Stimulated activated CD4-positive, alpha-beta T cell treated with anti-CD3 and anti-CD28 coated beads, Interleukin-12 subunit alpha, Interleukin-12 subunit beta, amount 100 ng/mL, for 48 hours (primary cell): ENCODE measurements around the gene GAL3ST3.
A peak's percentile ranks its signal among the peaks of the same experiment; 100 is the strongest.

Experiments
- DNase-seq, 3 donors: peaks; one replicate each; pipeline ENCODE4 v3.0.0-alpha.2; 2020; ENCODE audit warnings: low read depth in 2 of 3, low spot score in 1 of 3

The GAL3ST3 gene

DNA sequence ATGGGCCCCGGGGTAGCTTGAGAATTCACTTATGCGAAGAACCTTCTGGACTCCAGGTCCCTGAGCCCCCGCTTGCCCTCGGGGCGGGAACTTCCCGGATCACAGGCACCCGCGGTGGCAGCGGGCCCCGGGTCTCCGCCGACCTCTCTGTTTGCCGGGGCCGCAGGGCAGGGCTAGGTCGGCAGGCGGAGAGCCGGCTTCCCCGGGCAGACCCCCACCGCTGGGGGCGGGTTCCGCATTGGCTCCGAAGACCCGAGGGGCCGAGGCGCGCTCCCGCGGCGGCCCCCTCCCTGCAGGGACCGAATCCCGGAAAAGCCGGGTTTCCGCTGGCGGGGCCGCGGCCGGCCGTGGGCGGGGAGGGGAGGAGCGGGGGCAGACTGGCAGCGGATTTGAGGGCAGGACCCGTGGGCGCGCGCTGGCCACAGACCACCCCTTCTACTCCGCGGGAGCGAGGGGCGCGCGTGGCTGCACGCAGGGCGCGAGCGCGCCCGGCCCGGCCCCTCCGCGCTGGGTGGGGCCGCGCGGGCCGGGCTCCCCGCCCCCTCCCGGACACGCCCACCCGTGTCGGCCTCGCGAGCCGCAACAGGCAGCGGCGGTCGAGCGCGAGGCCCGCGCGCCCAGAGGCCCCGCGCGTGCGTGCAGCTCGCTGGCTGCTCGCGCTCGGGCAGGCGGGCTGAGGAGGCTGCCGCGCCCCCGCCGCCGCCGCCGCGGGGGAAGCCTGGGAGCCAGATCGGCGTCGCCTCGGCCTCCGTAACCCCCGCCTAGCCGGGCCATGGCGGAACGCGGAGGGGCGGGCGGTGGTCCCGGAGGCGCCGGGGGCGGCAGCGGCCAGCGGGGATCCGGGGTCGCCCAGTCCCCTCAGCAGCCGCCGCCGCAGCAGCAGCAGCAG lies 21.0 kb upstream of the GAL3ST3 start, which contains the start of gene PACS1:
PACS1 (plus strand) TSS at position 558 of the 889 bp plus-strand sequence; CDS start at position 773, 215 bp downstream.
- peak in 1 of 3 donors; percentile 69 for DNase-seq

DNA sequence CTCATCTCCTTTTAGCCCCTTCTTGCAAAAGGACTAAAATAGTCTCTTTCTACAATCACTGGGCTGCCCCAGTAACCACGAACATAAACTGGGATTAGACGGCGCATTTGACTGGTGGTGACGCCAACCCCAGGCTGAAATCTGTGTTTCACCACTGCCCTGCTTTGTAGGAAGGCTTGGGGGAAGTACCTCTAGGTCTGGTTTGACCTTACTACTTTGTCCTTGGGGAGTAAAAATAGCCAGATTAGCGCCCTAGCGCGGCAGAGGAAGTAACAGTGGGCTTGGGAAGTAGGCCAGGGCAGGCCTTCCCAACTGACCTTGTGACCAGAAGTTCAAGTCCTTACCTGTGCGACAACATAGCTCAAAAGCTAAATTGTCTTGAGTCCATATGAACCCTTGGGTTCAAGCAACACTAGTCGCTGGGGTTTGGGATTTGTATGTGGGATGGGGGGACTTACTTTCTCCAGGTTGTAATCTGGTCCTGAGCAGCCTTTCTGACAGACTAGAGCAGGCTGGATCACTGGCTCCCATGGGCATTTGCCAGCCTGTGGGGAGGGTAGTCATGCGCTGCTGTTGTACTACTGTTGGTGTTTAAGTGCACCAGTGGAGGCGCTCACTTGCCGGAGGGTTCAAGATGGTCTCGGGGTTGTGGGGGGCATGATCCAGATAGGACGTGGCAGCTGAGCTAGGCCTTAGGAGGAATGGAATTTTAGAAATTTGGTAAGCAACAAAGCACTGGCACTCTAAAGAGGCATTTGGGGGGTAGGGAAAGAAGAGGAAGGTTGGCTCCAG lies 20.2 kb upstream of the GAL3ST3 start:
- no peak for DNase-seq

DNA sequence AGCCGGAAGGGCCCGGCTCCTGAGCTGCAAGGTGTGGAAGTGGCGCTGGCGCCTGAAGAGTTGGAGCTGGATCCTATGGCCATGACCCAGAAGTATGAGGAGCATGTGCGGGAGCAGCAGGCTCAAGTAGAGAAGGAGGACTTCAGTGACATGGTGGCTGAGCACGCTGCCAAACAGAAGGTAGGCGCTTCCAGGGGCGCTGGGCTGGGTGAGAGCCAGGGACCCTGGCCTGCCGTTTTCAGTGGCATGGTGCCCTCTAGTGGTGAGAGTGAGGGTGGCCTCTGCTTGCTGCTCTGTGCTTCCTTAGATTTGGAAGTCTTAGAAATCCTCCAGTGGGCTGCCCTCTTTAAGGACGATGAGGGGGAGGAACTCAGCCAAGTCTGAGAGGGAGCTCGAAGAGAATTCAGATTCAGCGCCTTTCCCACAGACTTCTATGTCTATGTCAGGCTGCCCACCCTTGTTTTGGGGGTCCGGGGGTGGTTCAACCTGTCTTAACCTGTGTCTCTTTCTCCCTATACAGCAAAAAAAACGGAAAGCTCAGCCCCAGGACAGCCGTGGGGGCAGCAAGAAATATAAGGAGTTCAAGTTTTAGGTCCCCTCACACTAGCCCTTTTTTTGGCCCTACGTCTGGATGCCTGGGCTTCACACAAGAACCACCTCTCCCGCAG lies 19.3 kb upstream of the GAL3ST3 start:
- DNase-seq: peak; percentile 62 to 81 (median 70)

DNA sequence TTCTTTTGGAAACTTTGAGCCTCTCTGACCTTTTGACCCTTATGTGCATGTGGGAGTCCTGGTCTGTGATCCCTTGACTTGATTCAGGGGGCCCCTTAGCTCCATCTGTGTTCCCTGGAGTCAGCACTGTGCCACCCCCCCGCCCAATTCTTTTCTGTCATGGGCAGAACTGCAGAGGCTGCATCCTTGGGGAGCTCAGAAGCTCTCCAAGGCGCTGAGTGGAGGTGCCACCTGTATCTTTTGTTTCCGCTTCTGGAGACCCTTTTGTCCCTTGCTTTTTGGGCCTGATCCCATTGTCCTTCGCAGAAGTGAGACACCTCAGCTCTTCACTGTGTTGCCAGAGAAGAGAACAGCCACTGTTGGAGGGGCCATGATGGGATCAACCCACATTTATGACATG lies 18.7 kb upstream of the GAL3ST3 start:
- DNase-seq: no peak

DNA sequence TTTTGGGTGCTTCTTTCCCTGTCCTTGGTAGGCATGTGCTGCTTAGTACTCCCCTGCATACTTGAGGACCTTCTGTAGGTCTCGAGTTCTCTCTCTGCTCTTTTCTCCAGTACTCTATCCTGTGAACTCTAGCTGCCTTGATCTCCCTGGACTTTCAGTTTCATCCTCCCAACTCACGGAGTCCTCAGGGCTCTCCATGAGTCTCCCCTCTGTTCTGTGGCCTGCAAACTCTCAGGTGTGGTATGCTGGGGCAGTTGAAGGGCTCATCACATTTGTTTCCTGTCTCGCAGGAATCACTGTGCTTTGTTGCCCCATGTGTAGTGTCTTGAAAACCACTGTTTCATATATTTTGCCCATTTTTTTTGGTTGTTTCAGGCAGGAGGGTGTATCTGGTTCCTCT lies 17.8 kb upstream of the GAL3ST3 start:
- DNase-seq: no peak

DNA sequence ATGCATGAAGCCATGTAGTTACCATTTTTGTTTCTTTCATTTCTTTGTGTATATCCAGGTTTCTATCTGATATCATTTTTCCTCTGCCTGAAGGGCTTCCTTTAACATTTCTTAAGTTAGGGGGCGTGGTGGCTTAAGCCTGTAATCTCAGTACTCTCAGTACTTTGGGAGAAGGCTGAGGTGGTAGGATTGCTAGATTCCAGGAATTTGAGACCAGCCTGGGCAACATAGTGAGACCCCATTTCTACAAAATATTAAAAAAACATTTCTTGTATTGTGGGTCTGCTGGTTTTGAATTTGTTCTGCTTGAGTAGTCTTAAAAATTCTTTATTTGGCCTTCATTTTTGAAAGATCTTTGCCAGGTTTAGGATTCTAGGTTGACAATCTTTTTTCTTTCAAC lies 15.6 kb upstream of the GAL3ST3 start:
- DNase-seq: no peak

DNA sequence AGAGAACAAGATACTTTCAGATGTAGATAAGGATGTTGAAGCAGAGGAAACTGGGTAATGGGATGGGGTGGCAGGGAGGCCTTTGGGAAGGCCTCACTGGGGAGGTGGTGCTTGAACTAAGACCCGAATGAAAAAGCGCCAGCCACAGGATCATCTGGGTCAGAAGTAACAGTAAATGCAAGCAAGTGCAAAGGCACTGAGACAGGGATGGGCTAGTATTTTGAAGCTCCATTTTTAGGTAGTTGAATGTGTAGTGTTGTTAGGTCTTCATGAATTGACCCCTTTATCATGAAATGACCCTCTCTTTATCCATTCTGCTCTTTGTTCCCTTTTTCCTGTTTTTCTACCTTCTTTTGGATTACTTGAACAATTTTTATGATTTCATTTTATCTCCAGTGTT lies 14.9 kb upstream of the GAL3ST3 start:
- no peak for DNase-seq

GRCh38 chr11:66062408-66062807 lies 13.4 kb upstream of the GAL3ST3 start:
- no peak for DNase-seq

DNA sequence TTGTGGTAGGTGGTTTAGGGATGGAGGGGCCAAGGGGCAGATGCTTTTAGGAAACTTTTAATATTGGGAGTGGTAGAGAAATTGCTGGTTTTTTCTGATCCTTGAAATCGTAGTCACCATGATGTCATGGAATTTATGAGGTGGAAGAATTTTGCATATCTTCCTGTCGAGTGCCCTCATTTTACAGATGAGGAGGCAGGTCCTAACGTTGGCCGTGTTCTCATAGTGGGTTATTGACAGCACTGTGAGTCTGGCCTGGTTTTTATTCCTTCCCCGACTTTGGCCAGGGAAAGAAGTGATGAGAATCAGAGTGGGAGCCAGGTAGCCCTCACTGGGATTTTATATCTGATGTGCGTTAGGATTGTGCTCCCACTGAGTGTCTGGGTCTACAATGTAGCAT lies 12.3 kb upstream of the GAL3ST3 start:
- DNase-seq: no peak

- no peak for DNase-seq
Observed at GRCh38 chr11:66059966-66060680, 11.2 kb upstream of the GAL3ST3 start.

DNA sequence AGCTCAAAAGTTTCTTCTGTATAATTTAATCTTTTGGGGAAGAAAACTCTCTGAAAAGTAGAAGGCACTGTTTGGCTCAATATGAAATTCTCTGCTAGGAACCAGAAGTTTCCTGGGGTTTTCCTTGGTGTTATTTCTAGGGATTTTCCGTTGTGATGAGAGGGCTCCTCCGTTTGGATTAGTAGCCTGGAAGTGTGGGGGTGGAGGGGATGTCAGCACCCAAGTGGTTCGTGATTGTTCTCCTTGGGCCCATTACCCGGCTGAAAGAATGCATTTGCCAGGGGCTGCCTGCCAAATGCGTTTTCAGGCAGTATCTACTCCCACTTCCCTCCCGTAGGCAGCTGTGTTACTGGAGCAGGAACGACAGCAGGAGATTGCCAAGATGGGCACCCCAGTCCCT lies 7.5 kb upstream of the GAL3ST3 start:
- DNase-seq: no peak

GRCh38 chr11:66055021-66055420 lies 6.1 kb upstream of the GAL3ST3 start:
- no peak for DNase-seq

GRCh38 chr11:66052664-66052982 lies 3.7 kb upstream of the GAL3ST3 start:
- no peak for DNase-seq

DNA sequence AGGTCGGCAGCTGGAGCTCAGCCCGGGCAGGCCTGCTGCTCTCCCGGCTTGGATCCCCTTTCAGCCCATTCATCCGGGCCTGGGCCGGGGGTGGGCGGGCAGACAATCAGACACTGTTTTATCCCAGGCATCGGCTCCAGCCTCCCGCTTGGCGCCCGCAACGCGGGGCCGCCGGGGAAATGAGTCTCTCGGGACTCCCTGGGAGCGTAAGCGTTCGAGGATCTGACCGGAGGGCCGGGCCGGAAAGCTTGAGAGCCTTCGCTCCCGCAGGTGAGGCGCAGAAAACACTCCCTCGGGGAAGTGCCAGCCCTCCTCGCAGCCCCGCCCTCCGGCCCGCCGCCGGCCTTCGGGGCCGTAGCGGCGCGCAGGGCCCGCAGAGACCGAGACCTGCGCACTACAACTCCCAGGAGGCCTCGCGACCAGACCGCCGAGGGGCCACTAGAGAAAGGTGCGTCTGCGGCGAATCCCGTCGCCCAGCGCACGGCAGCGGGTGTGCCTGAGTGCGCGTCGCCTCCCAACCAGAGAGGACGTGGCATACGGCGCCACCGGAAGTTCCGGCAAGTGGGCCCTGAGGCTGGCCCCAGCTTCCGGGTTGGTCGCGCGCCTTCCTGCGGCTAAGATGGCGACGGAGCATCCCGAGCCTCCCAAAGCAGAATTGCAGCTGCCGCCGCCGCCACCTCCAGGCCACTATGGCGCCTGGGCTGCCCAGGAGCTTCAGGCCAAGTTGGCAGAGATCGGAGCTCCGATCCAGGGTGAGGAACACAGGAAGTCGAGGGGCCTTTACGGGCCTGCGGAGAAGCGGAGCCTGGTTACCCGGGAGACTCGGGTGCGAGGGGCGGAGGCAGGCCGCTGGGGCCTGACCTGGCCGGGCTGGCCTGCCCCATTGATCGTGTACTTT lies 3.1 kb upstream of the GAL3ST3 start, which contains the start of gene SF3B2:
SF3B2 (plus strand) TSS at position 599 of the 898 bp plus-strand sequence; CDS start at position 620, 21 bp downstream.
- peak; percentile 90 to 96 (median 95) for DNase-seq

DNA sequence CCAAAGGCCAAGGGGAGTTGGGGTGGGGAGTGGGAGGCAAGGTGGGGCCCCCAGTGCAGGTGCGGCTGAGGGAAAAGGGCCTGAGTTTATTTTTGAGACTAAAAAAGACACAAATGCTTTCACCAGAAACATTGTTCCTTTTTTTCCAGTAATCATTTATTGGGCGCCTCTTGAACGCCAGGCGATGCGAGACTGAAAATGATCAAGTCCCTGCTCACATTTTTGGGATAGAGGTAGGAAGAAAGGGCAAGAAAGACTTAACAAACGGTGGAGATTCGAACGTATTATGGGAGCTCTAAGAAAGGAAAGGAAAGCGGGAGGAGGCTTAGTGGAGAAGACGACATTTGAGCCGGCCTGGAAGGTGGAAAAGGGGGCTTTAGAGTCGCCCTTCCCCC lies 2.4 kb upstream of the GAL3ST3 start:
- no peak for DNase-seq

- DNase-seq: no peak
Observed at GRCh38 chr11:66050581-66051231, 1.7 kb upstream of the GAL3ST3 start.

GRCh38 chr11:66047541-66048365 lies 1.2 kb downstream of the GAL3ST3 start:
- no peak for DNase-seq

DNA sequence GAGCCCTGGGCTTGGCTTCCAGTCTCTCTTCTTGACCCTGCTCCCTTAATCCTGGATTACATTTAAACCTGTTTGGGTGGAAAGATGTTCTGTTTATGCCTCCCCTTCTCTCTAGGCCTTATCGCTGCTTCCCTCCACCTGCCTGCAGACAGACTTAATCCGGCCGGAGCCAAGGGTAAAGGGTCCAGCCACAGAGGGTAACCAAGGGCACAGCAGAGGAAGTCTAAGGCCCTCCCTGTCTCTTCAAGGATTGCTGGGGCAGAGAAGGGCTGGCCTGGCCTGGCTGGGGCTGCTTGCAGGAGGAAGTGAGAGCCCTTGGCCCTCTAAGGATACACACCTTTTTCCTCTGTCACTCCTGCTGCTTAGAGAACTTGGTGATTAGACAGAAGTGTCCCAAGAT lies 2.1 kb downstream of the GAL3ST3 start:
- DNase-seq: no peak
